ENCODE results near the gene CCDC148. TPM values are rescaled to one million over a fixed set of nuclear protein-coding genes. Genes with fewer than 3 reads are reported as not detected.
"Not testable (repeated sequence)": the region's sequence is repeated elsewhere in the genome, so short reads cannot be mapped to it uniquely, and the experiment has no call there.

Gene CCDC148
- total and polyA plus RNA-seq, 2 donors from 2014 or later, result 6.6 to 21.0 TPM

GRCh38 chr2:158239271-158239670 lies 217.3 kb downstream of the CCDC148 start:
- H3K36me3 ChIP-seq (ENCODE audit: control insufficient read depth in 2 of 3, insufficient read depth in 3 of 3, low read length in 3 of 3), result no peaks in the 10 kb centered on the region
- no peaks in the 10 kb centered on the region for H3K27me3 ChIP-seq (ENCODE audit: control insufficient read depth, insufficient read depth, low read length)
- DNase-seq (peak in 2 of 5 donors; percentile 21 to 38), FAIRE-seq (no peak)
- intact Hi-C loops (cut with DNase I), result no loop called here
- no peaks in the 10 kb centered on the region for H3K9me3 ChIP-seq (ENCODE audit: control insufficient read depth in 2 of 3, insufficient read depth in 1 of 3, low read length in 3 of 3)
- H3K4me3 ChIP-seq (ENCODE audit: low read length in 3 of 3), result no peak overlapping the region
- no peak overlapping the region for H3K9ac ChIP-seq (ENCODE audit: low read length in 3 of 3)
- TF ChIP-seq CTCF (IDR thresholded peaks at IDR 0.05; ENCODE audit: borderline replicate concordance, extremely low read depth, insufficient read depth), result no peak
- no peaks in the 10 kb centered on the region for H3K4me1 ChIP-seq (ENCODE audit: control insufficient read depth in 2 of 3, insufficient read depth in 2 of 3, low read depth in 1 of 3, low read length in 3 of 3)
- no peak overlapping the region for H3K27ac ChIP-seq (ENCODE audit: low read depth in 2 of 2, low read length in 2 of 2)

DNA sequence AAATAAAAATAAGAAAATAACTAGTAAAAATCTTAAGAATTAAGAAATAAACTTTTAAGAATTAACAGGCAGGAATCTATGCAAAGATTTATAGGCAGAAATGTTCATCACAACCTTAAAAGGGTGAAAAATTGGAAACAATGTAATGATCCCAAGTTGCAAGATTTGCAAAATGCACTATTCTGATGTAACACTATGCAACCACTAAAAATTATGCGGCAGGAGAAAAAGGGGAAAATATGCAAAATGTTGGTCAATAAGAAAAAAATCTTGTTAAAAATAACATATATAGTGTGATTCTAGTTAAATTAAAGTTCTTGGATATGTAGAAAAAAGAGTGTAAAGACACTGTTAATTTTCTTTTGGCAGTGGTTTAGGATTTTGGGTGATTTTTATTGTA lies 222.1 kb downstream of the CCDC148 start:
- Histone ChIP-seq H3K27ac (ENCODE audit: low read depth in 2 of 2, low read length in 2 of 2) (no peak overlapping the region), H3K4me3 (ENCODE audit: low read length in 3 of 3) (no peak overlapping the region), H3K9ac (ENCODE audit: low read length in 3 of 3) (no peak overlapping the region), H3K4me1 (ENCODE audit: control insufficient read depth in 2 of 3, insufficient read depth in 2 of 3, low read depth in 1 of 3, low read length in 3 of 3) (no peaks in the 10 kb centered on the region), H3K36me3 (ENCODE audit: control insufficient read depth in 2 of 3, insufficient read depth in 3 of 3, low read length in 3 of 3) (no peaks in the 10 kb centered on the region), H3K27me3 (ENCODE audit: control insufficient read depth, insufficient read depth, low read length) (no peaks in the 10 kb centered on the region), H3K9me3 (ENCODE audit: control insufficient read depth in 2 of 3, insufficient read depth in 1 of 3, low read length in 3 of 3) (no peaks in the 10 kb centered on the region)
- FAIRE-seq (no peak), DNase-seq (no peak)
- intact Hi-C loops (cut with DNase I), result no loop called here
- no peak for TF ChIP-seq CTCF (IDR thresholded peaks at IDR 0.05; ENCODE audit: borderline replicate concordance, extremely low read depth, insufficient read depth)

GRCh38 chr2:158232476-158232875 lies 224.1 kb downstream of the CCDC148 start:
- Histone ChIP-seq H3K4me3 (ENCODE audit: low read length in 3 of 3) (no peak overlapping the region), H3K4me1 (ENCODE audit: control insufficient read depth in 2 of 3, insufficient read depth in 2 of 3, low read depth in 1 of 3, low read length in 3 of 3) (no peaks in the 10 kb centered on the region), H3K36me3 (ENCODE audit: control insufficient read depth in 2 of 3, insufficient read depth in 3 of 3, low read length in 3 of 3) (no peaks in the 10 kb centered on the region), H3K27ac (ENCODE audit: low read depth in 2 of 2, low read length in 2 of 2) (no peak overlapping the region), H3K27me3 (ENCODE audit: control insufficient read depth, insufficient read depth, low read length) (no peaks in the 10 kb centered on the region), H3K9ac (ENCODE audit: low read length in 3 of 3) (no peak overlapping the region), H3K9me3 (ENCODE audit: control insufficient read depth in 2 of 3, insufficient read depth in 1 of 3, low read length in 3 of 3) (no peaks in the 10 kb centered on the region)
- DNase-seq, result no peak
- FAIRE-seq, result no peak
- no peak for TF ChIP-seq CTCF (IDR thresholded peaks at IDR 0.05; ENCODE audit: borderline replicate concordance, extremely low read depth, insufficient read depth)
- intact Hi-C loops (cut with DNase I), result no loop called here

DNA sequence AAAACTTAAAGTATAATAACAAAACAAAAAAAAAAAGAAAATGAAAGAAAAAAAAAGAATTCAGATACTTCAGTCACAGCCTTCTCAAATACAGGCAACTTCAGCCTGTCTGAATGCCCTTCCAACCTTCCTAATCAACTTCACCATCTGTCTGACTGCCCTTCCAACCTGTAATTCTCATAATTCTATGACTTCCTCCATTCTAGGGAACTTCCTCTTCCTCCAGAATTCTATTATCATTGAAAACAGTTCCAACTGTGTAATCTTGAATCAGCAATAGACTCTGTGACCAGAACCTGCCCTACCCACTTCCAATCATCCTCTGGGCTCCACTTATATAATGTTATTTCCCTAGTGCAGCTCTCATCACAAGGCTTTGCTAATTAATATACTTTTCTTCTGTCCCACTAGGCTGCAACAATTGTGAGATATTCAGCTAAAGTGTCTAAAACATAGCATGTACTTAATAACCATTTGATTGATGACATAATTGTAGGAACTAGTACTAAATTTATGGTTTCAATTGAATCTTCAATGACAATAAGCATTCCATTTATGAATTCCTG lies 227.5 kb downstream of the CCDC148 start:
- H3K9ac ChIP-seq (ENCODE audit: low read length in 3 of 3), result no peak overlapping the region
- no peaks in the 10 kb centered on the region for H3K9me3 ChIP-seq (ENCODE audit: control insufficient read depth in 2 of 3, insufficient read depth in 1 of 3, low read length in 3 of 3)
- no peaks in the 10 kb centered on the region for H3K36me3 ChIP-seq (ENCODE audit: control insufficient read depth in 2 of 3, insufficient read depth in 3 of 3, low read length in 3 of 3)
- no peak for TF ChIP-seq CTCF (IDR thresholded peaks at IDR 0.05; ENCODE audit: borderline replicate concordance, extremely low read depth, insufficient read depth)
- FAIRE-seq, result no peak
- DNase-seq, result no peak
- intact Hi-C loops (cut with DNase I), result no loop called here
- no peaks in the 10 kb centered on the region for H3K4me1 ChIP-seq (ENCODE audit: control insufficient read depth in 2 of 3, insufficient read depth in 2 of 3, low read depth in 1 of 3, low read length in 3 of 3)
- H3K27me3 ChIP-seq (ENCODE audit: control insufficient read depth, insufficient read depth, low read length), result no peaks in the 10 kb centered on the region
- H3K27ac ChIP-seq (ENCODE audit: low read depth in 2 of 2, low read length in 2 of 2), result no peak overlapping the region
- H3K4me3 ChIP-seq (ENCODE audit: low read length in 3 of 3), result no peak overlapping the region

- intact Hi-C loops (cut with DNase I); H3K4me3 ChIP-seq (ENCODE audit: low read length in 3 of 3); H3K27me3 ChIP-seq (ENCODE audit: control insufficient read depth, insufficient read depth, low read length); FAIRE-seq; H3K4me1 ChIP-seq (ENCODE audit: control insufficient read depth in 2 of 3, insufficient read depth in 2 of 3, low read depth in 1 of 3, low read length in 3 of 3); H3K9me3 ChIP-seq (ENCODE audit: control insufficient read depth in 2 of 3, insufficient read depth in 1 of 3, low read length in 3 of 3); H3K9ac ChIP-seq (ENCODE audit: low read length in 3 of 3); H3K27ac ChIP-seq (ENCODE audit: low read depth in 2 of 2, low read length in 2 of 2); H3K36me3 ChIP-seq (ENCODE audit: control insufficient read depth in 2 of 3, insufficient read depth in 3 of 3, low read length in 3 of 3): not testable (repeated sequence)
- DNase-seq, result peak in 1 of 5 donors; percentile 23
Measured at GRCh38 chr2:158223066-158223465, 233.5 kb downstream of the CCDC148 start.
